Activated CD8-positive, alpha-beta memory T cell treated with anti-CD3 and anti-CD28 coated beads, Interleukin-2, amount 50 U/mL, for 1 hour (primary cell): ENCODE measurements around the gene PKD1L1.
"Not testable (repeated sequence)": the region's sequence is repeated elsewhere in the genome, so short reads cannot be mapped to it uniquely, and the experiment has no call there.

Source experiments
- DNase-seq: peaks from one replicate; pipeline ENCODE4 v3.0.0-alpha.2; 2020; ENCODE audit errors: extremely low read depth

The PKD1L1 gene

GRCh38 chr7:47938574-47939165 lies 9.6 kb downstream of the PKD1L1 start:
- DNase-seq: no peak

GRCh38 chr7:47937711-47938573 lies 10.3 kb downstream of the PKD1L1 start:
- DNase-seq: no peak

- DNase-seq: no peak
Observed at GRCh38 chr7:47937065-47937687, 11.1 kb downstream of the PKD1L1 start.

GRCh38 chr7:47936323-47936722 lies 11.9 kb downstream of the PKD1L1 start:
- DNase-seq: no peak

- no peak for DNase-seq
Observed at GRCh38 chr7:47935336-47935735, 12.9 kb downstream of the PKD1L1 start.

- no peak for DNase-seq
Observed at GRCh38 chr7:47934831-47935230, 13.4 kb downstream of the PKD1L1 start.

GRCh38 chr7:47933215-47933614 lies 15.1 kb downstream of the PKD1L1 start:
- no peak for DNase-seq

- no peak for DNase-seq
Observed at GRCh38 chr7:47932466-47933037, 15.7 kb downstream of the PKD1L1 start.

- DNase-seq: no peak
Observed at GRCh38 chr7:47932016-47932415, 16.2 kb downstream of the PKD1L1 start.

GRCh38 chr7:47931005-47932004 lies 17.0 kb downstream of the PKD1L1 start:
- DNase-seq: no peak

- DNase-seq: no peak
Observed at GRCh38 chr7:47924266-47924665, 24.0 kb downstream of the PKD1L1 start.

- DNase-seq: not testable (repeated sequence)
Observed at GRCh38 chr7:47923081-47923875, 25.0 kb downstream of the PKD1L1 start.

GRCh38 chr7:47916514-47916913 lies 31.8 kb downstream of the PKD1L1 start:
- not testable (repeated sequence) for DNase-seq

GRCh38 chr7:47915616-47915976 lies 32.7 kb downstream of the PKD1L1 start:
- no peak for DNase-seq

- DNase-seq: no peak
Observed at GRCh38 chr7:47914717-47915615, 33.3 kb downstream of the PKD1L1 start.

GRCh38 chr7:47912332-47912731 lies 35.9 kb downstream of the PKD1L1 start:
- DNase-seq: no peak

- DNase-seq: no peak
Observed at GRCh38 chr7:47908720-47909119, 39.5 kb downstream of the PKD1L1 start.

GRCh38 chr7:47907981-47908616 lies 40.2 kb downstream of the PKD1L1 start:
- DNase-seq: no peak

- DNase-seq: no peak
Observed at GRCh38 chr7:47906883-47907282, 41.4 kb downstream of the PKD1L1 start.
